Measurements from ENCODE around the gene CDK11B.

The CDK11B gene

GRCh38 chr1:1630191-1630964, 28.4 kb downstream of the CDK11B start:
- Histone ChIP-seq H3K9me3 (ENCODE audit: severe bottlenecking) (no peaks in the 10 kb centered on the region), H3K36me3 (no peaks in the 10 kb centered on the region), H3K4me3 (ENCODE audit: low read depth, low read length) (no peak overlapping the region), H3K27ac (no peak overlapping the region), H3K27me3 (ENCODE audit: insufficient read depth, low read depth, severe bottlenecking) (no peaks in the 10 kb centered on the region)
- no peak for DNase-seq
- TF ChIP-seq CTCF (IDR thresholded peaks at IDR 0.05; ENCODE audit: low read depth, low read length) = no peak

- Histone ChIP-seq H3K4me3 (ENCODE audit: low read depth, low read length) (no peak overlapping the region), H3K36me3 (no peaks in the 10 kb centered on the region), H3K27me3 (ENCODE audit: insufficient read depth, low read depth, severe bottlenecking) (no peaks in the 10 kb centered on the region), H3K27ac (no peak overlapping the region), H3K9me3 (ENCODE audit: severe bottlenecking) (no peaks in the 10 kb centered on the region)
- no peak for TF ChIP-seq CTCF (IDR thresholded peaks at IDR 0.05; ENCODE audit: low read depth, low read length)
- no peak for DNase-seq
Measured at GRCh38 chr1:1629430-1630190, 29.2 kb downstream of the CDK11B start.

- Histone ChIP-seq H3K27me3 (ENCODE audit: insufficient read depth, low read depth, severe bottlenecking) (no peaks in the 10 kb centered on the region), H3K4me3 (ENCODE audit: low read depth, low read length) (no peak overlapping the region), H3K9me3 (ENCODE audit: severe bottlenecking) (no peaks in the 10 kb centered on the region), H3K27ac (no peak overlapping the region), H3K36me3 (no peaks in the 10 kb centered on the region)
- DNase-seq = peak; percentile 10
- TF ChIP-seq CTCF (IDR thresholded peaks at IDR 0.05; ENCODE audit: low read depth, low read length) = no peak
Measured at GRCh38 chr1:1628754-1629429, 29.9 kb downstream of the CDK11B start.

GRCh38 chr1:1627829-1628753, 30.7 kb downstream of the CDK11B start:
- Histone ChIP-seq H3K9me3 (ENCODE audit: severe bottlenecking) (no peaks in the 10 kb centered on the region), H3K27me3 (ENCODE audit: insufficient read depth, low read depth, severe bottlenecking) (no peaks in the 10 kb centered on the region), H3K27ac (no peak overlapping the region), H3K36me3 (no peaks in the 10 kb centered on the region), H3K4me3 (ENCODE audit: low read depth, low read length) (no peak overlapping the region)
- DNase-seq = no peak
- no peak for TF ChIP-seq CTCF (IDR thresholded peaks at IDR 0.05; ENCODE audit: low read depth, low read length)

- no peak for DNase-seq
- no peak for TF ChIP-seq CTCF (IDR thresholded peaks at IDR 0.05; ENCODE audit: low read depth, low read length)
- H3K4me3 ChIP-seq (ENCODE audit: low read depth, low read length) = no peak overlapping the region
- H3K27me3 ChIP-seq (ENCODE audit: insufficient read depth, low read depth, severe bottlenecking) = no peaks in the 10 kb centered on the region
- no peaks in the 10 kb centered on the region for H3K36me3 ChIP-seq
- no peak overlapping the region for H3K27ac ChIP-seq
- no peaks in the 10 kb centered on the region for H3K9me3 ChIP-seq (ENCODE audit: severe bottlenecking)
Measured at GRCh38 chr1:1627261-1627828, 31.5 kb downstream of the CDK11B start.
